BE2C (cell line): ENCODE measurements around the gene ERGIC1.

ENCODE experiments used
- DNase-seq: peaks from one replicate; pipeline ENCODE4 v3.0.0-alpha.2; 2020
- H3K27me3 ChIP-seq: fragments of 250-450 bp; sonication (Bioruptor Pico); 2 replicates; pipeline ENCODE4 v1.5.1; 2020; ENCODE audit warnings: mild to moderate bottlenecking
- H3K36me3 ChIP-seq: fragments of 250-450 bp; sonication (Bioruptor Pico); 2 replicates; pipeline ENCODE4 v1.5.1; 2020; ENCODE audit warnings: mild to moderate bottlenecking
- H3K4me1 ChIP-seq: fragments of 250-450 bp; sonication (Bioruptor Pico); 2 replicates; pipeline ENCODE4 v1.5.1; 2020
- H3K4me3 ChIP-seq: 2 replicates; pipeline ENCODE4 v1.5.1; 2011; ENCODE audit warnings: low read depth, low read length
- H3K9me3 ChIP-seq: fragments of 250-450 bp; sonication (Bioruptor Pico); 2 replicates; pipeline ENCODE4 v1.5.1; 2020
- TF ChIP-seq, protein P1 (sequence below): IDR thresholded peaks from 2 replicates; pipeline ENCODE4 v1.5.1; 2012; ENCODE audit warnings: mild to moderate bottlenecking, low read depth, low read length

ERGIC1 gene

DNA sequence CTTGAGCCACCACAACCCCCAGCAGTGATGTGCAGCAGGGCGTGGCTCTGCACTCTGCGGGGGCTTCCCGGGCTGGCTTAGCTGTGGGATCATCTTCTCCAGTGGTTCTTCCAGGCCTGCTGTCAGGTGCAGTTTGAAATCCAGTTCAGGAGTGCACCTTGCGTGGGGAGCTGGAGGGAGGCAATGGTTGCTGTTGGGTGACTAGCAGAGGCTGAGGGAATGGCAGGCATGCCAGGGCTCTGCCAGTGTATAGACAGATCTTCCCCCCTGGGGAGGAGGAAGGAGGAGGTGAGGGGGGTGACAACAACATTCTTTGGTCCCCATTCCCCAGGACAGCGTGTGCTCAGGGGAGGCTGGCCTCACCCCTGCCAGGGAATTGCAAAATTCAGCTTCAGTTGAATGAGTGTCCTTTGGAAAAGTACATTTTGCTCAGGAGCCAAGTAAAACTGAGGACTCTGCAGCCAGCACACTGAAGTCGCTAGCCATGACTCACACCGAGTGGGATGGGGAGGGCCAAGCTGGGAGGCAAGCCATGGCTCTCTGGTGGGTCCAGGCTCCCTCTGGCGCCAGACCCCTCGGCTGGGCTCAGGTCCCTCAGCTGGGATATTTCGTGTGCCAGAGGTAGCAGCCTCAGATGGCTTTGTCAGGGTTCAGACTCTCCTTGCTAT, 35.0 kb downstream of the ERGIC1 start:
- H3K27me3 ChIP-seq = no peaks in the 10 kb centered on the region
- peaks cover 8% of the 10 kb centered on the region for H3K36me3 ChIP-seq
- TF ChIP-seq, protein P1, sequence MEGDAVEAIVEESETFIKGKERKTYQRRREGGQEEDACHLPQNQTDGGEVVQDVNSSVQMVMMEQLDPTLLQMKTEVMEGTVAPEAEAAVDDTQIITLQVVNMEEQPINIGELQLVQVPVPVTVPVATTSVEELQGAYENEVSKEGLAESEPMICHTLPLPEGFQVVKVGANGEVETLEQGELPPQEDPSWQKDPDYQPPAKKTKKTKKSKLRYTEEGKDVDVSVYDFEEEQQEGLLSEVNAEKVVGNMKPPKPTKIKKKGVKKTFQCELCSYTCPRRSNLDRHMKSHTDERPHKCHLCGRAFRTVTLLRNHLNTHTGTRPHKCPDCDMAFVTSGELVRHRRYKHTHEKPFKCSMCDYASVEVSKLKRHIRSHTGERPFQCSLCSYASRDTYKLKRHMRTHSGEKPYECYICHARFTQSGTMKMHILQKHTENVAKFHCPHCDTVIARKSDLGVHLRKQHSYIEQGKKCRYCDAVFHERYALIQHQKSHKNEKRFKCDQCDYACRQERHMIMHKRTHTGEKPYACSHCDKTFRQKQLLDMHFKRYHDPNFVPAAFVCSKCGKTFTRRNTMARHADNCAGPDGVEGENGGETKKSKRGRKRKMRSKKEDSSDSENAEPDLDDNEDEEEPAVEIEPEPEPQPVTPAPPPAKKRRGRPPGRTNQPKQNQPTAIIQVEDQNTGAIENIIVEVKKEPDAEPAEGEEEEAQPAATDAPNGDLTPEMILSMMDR = 0 out of 2 replicates have a peak, but pooled peaks have one; percentile 16
- no peaks in the 10 kb centered on the region for H3K9me3 ChIP-seq
- H3K4me3 ChIP-seq = no peak overlapping the region
- DNase-seq = peak; percentile 53
- H3K4me1 ChIP-seq = peaks cover 12% of the 10 kb centered on the region

DNA sequence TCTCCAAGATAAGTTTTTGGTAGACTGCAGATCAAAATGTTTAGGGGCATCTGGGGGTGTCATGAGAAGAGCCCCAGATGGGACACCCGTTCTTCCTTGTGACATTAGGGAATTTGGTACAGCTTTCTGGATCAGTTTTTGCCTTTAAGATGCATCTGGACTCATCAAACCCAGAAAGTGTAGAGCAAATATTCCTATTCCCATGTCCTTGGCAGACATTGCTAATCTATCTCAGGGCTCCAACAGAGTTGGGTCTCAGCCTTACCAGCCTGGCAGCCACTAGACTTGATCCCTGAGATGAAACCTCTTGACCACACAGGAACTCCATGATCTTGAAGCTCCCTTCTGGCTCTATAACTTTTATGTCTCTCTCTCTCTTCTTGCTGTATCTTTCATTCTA, 35.6 kb downstream of the ERGIC1 start:
- no peak for DNase-seq
- TF ChIP-seq, protein P1 = no peak
- Histone ChIP-seq H3K4me3 (no peak overlapping the region), H3K4me1 (peaks cover 12% of the 10 kb centered on the region), H3K27me3 (no peaks in the 10 kb centered on the region), H3K9me3 (no peaks in the 10 kb centered on the region), H3K36me3 (peaks cover 8% of the 10 kb centered on the region)

DNA sequence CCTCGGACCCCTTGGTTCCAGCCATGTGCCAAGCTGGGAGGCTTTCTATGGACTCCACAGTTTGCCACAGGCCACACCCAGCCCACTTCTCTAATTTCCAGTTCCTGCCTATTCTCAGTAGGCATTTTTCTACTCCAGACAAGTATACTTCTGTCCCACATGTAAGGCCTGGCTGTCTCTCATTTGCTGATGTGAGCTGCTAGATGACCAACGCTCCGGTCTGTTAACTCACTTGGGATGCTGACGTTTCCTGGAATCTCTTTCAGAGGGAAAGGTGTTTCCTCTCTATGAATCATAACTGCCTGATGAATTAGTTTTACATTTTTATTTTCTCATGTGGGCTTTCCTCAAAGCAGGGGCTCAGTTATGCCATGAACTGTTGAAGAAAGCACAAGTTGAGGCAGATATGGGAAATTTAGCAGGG, 36.3 kb downstream of the ERGIC1 start:
- DNase-seq = no peak
- TF ChIP-seq, protein P1 = no peak
- Histone ChIP-seq H3K27me3 (no peaks in the 10 kb centered on the region), H3K36me3 (peaks cover 8% of the 10 kb centered on the region), H3K9me3 (no peaks in the 10 kb centered on the region), H3K4me3 (no peak overlapping the region), H3K4me1 (peaks cover 12% of the 10 kb centered on the region)

DNA sequence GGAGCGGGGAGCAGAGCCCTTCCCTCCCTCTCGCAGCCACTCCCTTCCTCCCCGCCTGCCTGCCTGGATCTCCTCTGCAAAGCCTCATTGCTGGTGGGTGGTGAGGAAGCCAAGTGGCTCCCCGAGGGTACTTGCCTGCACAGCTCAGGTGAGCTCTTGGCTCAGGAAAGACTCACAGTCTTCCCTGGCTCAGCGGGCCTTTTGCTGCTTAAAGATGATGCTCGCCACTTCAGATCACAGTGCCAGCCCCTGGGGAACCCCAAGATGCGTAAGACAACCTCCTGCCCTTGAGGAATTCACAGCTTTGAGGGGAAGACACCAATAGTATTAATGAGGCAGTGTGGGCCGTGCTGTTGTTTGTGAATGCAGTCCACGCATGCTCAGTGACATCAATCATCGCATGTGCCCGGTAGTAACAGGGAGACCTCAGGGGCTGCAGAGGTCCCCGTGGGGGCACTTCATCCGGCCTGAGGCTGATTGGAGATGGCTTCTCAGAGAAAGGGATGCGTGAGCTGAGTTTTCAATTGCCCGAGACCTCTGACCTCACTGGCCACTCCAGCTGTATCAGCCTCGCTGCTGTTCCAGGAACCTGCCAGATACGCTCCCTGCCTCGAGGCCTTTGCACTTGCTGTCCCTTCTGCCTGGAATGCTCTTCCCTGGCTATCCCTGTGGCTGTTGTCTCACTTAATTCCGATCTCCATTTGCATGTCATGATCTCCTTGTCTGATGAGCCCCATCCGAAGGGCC, 36.8 kb downstream of the ERGIC1 start:
- Histone ChIP-seq H3K4me3 (no peak overlapping the region), H3K4me1 (peaks cover 15% of the 10 kb centered on the region), H3K9me3 (no peaks in the 10 kb centered on the region), H3K36me3 (peaks cover 8% of the 10 kb centered on the region), H3K27me3 (no peaks in the 10 kb centered on the region)
- no peak for DNase-seq
- TF ChIP-seq, protein P1 = no peak

DNA sequence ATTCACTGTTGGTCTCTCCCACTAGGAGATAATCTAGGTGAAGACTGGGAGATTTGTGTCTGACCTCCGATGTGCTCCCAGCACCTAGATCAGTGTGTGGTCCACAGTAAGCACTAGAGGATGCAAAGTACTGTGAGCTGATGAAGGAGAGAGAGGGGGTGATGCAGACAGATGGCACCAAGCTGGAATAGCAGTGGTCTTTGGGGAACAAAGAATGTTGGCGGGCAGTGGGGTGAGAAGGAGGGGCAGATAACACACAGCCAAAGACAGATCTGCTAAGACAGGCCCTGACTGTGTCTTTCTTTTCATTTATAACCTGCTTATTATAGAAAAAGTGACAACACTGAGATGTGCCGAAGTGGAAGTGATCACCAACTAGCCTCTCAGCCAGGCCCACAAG, 37.5 kb downstream of the ERGIC1 start:
- H3K27me3 ChIP-seq = no peaks in the 10 kb centered on the region
- TF ChIP-seq, protein P1 = no peak
- no peak for DNase-seq
- H3K4me1 ChIP-seq = peaks cover 17% of the 10 kb centered on the region
- no peak overlapping the region for H3K4me3 ChIP-seq
- no peaks in the 10 kb centered on the region for H3K9me3 ChIP-seq
- H3K36me3 ChIP-seq = peaks cover 8% of the 10 kb centered on the region

DNA sequence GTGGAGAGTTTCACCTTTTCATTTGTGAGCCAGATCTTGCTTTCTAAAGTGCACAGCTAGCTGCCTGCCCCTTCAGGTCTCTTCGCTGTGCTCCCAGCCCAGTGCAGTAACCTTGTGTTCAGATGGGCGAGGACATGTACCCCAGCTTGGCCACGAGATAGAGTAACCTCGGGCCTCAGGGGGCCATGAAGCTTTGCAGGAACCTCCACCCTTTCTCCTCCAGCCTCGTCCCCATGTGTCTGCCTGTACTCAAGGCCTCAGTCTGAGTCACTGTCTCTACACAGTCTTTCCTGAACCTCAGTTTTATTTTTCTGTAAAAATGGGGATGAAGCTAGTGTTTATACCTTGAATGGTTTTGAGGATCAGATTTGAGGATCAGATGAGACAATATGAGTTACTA, 37.9 kb downstream of the ERGIC1 start:
- no peak for DNase-seq
- Histone ChIP-seq H3K4me1 (peaks cover 17% of the 10 kb centered on the region), H3K36me3 (peaks cover 8% of the 10 kb centered on the region), H3K9me3 (no peaks in the 10 kb centered on the region), H3K27me3 (no peaks in the 10 kb centered on the region), H3K4me3 (no peak overlapping the region)
- TF ChIP-seq, protein P1 = no peak
